ENCODE data around the gene METAP2. TPM values are rescaled to one million over a fixed set of nuclear protein-coding genes. Genes with fewer than 3 reads are reported as not detected.

The METAP2 gene
- total RNA-seq, 1 donor from 2014 or later = 62.6 TPM

DNA sequence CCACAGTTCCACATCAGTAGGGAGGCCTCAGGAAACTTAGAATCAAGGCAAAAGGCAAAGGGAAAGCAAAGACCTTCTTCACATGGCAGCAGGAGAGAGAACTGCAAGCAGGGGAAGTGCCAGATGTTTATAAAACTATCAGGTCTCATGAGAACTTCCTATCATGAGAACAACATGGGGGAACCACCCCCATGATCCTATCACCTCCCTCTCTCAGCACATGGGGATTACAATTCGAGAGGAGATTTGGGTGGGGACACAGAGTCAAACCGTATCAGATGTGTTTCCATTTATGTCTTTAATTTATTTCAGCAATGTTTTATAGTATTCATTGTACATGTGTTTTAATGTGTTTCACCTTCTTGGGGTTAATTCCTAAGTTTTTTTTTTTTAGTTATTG, 25.8 kb downstream of the METAP2 start:
- no peaks in the 10 kb centered on the region for H3K27me3 ChIP-seq
- TF ChIP-seq POLR2AphosphoS5 (IDR thresholded peaks at IDR 0.05; ENCODE audit: insufficient read depth in 1 of 2, low read depth in 1 of 2) (no peak), POLR2A (IDR thresholded peaks at IDR 0.05) (no peak), CTCF (IDR thresholded peaks at IDR 0.05) (no peak)
- H3K4me3 ChIP-seq = no peak overlapping the region
- no peaks in the 10 kb centered on the region for H3K4me1 ChIP-seq
- no peak overlapping the region for H3K27ac ChIP-seq
- no peaks in the 10 kb centered on the region for H3K9me3 ChIP-seq
- no peak for DNase-seq (ENCODE audit: extremely low spot score in 2 of 2)
- intact Hi-C loops (cut with DNase I) = no loop called here
- H3K36me3 ChIP-seq = peaks cover 0 to 69% of the 10 kb centered on the region in 2 donors

DNA sequence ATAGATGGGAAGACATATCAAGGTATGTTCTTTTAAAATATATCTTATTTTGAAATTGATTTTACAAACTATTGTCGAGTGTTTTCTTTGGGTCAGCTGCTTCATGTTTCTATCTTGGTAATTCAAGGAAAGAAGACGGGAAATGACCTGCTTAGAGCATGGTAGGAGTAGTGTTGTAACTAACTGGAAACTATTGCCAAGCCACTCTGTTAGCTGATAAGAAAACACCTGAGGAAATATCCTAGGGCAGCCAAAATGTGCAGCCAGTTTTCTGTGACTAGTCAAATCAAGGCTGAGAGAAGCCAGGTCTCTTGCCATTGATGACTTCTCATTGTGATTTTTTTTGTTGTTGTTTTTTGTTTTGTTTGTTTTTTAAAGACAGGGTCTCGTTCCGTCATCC, 30.2 kb downstream of the METAP2 start:
- H3K27ac ChIP-seq = no peak overlapping the region
- no peaks in the 10 kb centered on the region for H3K4me1 ChIP-seq
- H3K4me3 ChIP-seq = no peak overlapping the region
- peaks cover 0 to 70% of the 10 kb centered on the region in 2 donors for H3K36me3 ChIP-seq
- intact Hi-C loops (cut with DNase I) = no loop called here
- no peaks in the 10 kb centered on the region for H3K9me3 ChIP-seq
- DNase-seq (ENCODE audit: extremely low spot score in 2 of 2) = no peak
- no peaks in the 10 kb centered on the region for H3K27me3 ChIP-seq
- TF ChIP-seq CTCF (IDR thresholded peaks at IDR 0.05) = no peak
- TF ChIP-seq POLR2A (IDR thresholded peaks at IDR 0.05) = no peak

GRCh38 chr12:95505039-95505438, 31.1 kb downstream of the METAP2 start:
- intact Hi-C loops (cut with DNase I) = no loop called here
- no peaks in the 10 kb centered on the region for H3K27me3 ChIP-seq
- no peak for TF ChIP-seq POLR2A (IDR thresholded peaks at IDR 0.05)
- TF ChIP-seq POLR2AphosphoS5 (IDR thresholded peaks at IDR 0.05; ENCODE audit: insufficient read depth in 1 of 2, low read depth in 1 of 2) = no peak
- TF ChIP-seq CTCF (IDR thresholded peaks at IDR 0.05) = no peak
- no peak overlapping the region for H3K27ac ChIP-seq
- no peaks in the 10 kb centered on the region for H3K4me1 ChIP-seq
- no peak overlapping the region for H3K4me3 ChIP-seq
- DNase-seq (ENCODE audit: extremely low spot score in 2 of 2) = no peak
- H3K36me3 ChIP-seq = peaks cover 0 to 67% of the 10 kb centered on the region in 2 donors
- H3K9me3 ChIP-seq = no peaks in the 10 kb centered on the region

DNA sequence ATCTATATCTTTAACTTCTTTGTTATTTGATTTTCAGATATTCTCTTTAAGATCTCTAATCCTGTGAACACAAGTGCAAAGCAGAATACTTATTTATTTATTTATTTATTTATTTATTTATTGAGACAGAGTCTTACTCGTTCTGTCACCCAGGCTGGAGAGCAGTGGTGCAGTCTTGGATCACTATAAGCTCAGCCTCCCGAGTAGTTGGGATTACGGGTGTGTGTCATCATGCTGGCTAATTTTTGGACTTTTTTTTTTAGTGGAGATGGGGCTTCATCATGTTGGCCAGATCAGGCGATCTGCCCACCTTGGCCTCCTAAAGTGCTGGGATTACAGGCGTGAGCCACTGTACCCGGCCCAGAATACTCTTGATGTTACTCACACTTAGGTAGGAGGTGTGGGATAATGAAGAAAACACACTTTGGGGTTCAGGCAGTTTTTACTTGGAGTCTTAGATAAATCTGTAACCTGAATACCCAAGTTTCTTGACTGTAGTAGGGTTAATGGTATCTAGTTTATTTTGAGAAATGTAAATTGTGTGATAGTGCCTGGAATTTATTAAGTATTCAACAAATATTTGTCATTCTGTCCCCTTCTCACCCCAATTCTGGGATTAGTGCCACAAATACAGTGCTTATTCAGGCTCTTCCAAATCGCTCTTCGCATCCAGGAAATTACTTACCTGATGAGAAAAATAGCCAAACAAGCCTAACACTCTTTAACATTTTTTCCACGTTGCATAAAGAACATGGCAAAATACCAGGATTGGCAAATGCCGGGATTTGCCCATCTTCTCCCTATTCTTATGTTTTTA, 33.0 kb downstream of the METAP2 start:
- no peak overlapping the region for H3K27ac ChIP-seq
- no peaks in the 10 kb centered on the region for H3K9me3 ChIP-seq
- H3K36me3 ChIP-seq = peaks cover 0 to 81% of the 10 kb centered on the region in 2 donors
- DNase-seq (ENCODE audit: extremely low spot score in 2 of 2) = no peak
- TF ChIP-seq CTCF (IDR thresholded peaks at IDR 0.05) (no peak), POLR2AphosphoS5 (IDR thresholded peaks at IDR 0.05; ENCODE audit: insufficient read depth in 1 of 2, low read depth in 1 of 2) (no peak), POLR2A (IDR thresholded peaks at IDR 0.05) (no peak)
- intact Hi-C loops (cut with DNase I) = no loop called here
- no peaks in the 10 kb centered on the region for H3K27me3 ChIP-seq
- no peak overlapping the region for H3K4me3 ChIP-seq
- no peaks in the 10 kb centered on the region for H3K4me1 ChIP-seq

- intact Hi-C loops (cut with DNase I) = no loop called here
- no peaks in the 10 kb centered on the region for H3K4me1 ChIP-seq
- H3K27ac ChIP-seq = no peak overlapping the region
- H3K4me3 ChIP-seq = no peak overlapping the region
- no peak for DNase-seq (ENCODE audit: extremely low spot score in 2 of 2)
- H3K27me3 ChIP-seq = no peaks in the 10 kb centered on the region
- H3K36me3 ChIP-seq = peaks cover 0 to 92% of the 10 kb centered on the region in 2 donors
- TF ChIP-seq POLR2AphosphoS5 (IDR thresholded peaks at IDR 0.05; ENCODE audit: insufficient read depth in 1 of 2, low read depth in 1 of 2) (no peak), CTCF (IDR thresholded peaks at IDR 0.05) (no peak), POLR2A (IDR thresholded peaks at IDR 0.05) (no peak)
- H3K9me3 ChIP-seq = no peaks in the 10 kb centered on the region
Observed at GRCh38 chr12:95509300-95509699, 35.3 kb downstream of the METAP2 start.
